ENCODE results near the gene PITX1.
A peak's percentile ranks its signal among the peaks of the same experiment; 100 is the strongest.

The PITX1 gene

DNA sequence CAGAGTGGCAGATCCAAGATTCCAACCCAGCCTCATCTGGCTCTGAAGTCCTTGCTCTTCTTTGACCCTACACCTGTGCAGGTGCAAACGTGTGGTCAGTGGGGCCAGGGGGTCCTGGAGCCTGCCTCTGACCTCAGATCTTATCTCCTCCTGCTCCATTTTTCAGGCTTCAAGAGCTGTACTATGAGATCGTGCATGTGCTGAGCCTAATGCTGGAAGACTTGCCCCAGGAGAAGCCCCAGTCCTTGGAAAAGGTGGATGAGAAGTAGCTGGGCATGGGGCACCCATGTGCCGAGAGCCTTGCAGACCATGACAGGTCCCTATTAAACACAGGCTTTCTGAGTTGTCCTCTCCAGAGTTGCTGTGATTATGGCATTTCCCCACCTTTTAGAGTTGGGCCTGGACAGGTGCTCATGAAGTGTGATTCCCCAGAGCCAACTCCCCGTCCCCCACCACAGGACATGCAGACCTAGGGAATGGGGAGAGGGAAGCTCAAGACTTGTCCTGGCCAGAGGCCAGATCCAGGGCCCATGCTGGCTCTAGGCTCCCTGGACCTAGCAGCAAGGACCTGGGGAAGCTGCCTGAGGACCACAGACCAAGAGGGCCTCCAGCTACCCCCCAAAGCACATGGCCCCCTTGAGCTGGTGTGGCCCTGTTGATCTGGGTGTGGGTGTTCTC is 22.5 kb downstream of the PITX1 start:
- no peak overlapping the region for H3K27ac ChIP-seq
- TF ChIP-seq, protein P1, sequence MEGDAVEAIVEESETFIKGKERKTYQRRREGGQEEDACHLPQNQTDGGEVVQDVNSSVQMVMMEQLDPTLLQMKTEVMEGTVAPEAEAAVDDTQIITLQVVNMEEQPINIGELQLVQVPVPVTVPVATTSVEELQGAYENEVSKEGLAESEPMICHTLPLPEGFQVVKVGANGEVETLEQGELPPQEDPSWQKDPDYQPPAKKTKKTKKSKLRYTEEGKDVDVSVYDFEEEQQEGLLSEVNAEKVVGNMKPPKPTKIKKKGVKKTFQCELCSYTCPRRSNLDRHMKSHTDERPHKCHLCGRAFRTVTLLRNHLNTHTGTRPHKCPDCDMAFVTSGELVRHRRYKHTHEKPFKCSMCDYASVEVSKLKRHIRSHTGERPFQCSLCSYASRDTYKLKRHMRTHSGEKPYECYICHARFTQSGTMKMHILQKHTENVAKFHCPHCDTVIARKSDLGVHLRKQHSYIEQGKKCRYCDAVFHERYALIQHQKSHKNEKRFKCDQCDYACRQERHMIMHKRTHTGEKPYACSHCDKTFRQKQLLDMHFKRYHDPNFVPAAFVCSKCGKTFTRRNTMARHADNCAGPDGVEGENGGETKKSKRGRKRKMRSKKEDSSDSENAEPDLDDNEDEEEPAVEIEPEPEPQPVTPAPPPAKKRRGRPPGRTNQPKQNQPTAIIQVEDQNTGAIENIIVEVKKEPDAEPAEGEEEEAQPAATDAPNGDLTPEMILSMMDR (IDR thresholded peaks at IDR 0.05): no peak; the same call in 1 of the 2 replicates
- TF ChIP-seq ZFX (IDR thresholded peaks at IDR 0.05; ENCODE audit: borderline replicate concordance): no peak

DNA sequence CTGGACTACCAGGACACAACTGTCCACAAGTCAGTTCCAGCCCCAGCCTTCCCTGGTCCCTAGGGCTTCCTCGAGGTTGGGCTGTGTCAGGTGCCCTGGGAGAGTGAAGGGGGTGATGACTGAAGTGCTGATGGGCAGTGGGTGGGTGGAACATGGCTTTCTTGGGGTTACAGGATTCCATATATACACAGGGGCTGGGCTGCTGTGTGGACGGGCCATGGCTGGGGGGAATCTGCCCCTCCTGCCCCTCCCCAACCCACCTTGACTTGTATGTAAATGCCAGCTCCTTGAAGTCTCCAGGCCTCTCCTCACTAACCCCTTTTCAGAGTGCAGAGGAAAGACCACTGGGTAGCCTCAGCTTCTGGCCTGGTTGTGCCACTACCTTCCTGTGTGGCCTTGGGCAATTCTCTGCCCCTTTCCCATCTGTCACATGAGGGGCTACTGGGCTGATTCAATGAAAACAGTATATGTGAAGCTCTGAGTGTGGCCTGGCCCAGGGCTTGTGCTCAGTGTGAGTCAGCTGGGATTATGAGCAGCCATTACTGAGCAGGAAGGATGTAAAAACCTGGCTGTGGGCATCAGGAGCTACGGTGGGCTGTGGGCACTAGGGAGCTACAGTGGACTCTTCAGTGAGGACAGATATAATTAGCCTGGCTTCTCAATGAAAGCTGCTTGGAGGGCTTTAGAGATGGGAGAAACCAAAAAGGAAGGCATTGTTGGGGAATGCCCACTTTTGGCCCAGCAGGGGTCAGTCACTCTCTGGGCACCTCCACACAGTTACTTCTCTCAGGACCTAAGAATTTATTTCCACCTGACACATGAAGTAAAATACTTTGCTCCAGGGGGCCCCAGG is 23.3 kb downstream of the PITX1 start:
- no peak overlapping the region for H3K27ac ChIP-seq
- no peak for TF ChIP-seq ZFX (IDR thresholded peaks at IDR 0.05; ENCODE audit: borderline replicate concordance)
- TF ChIP-seq, protein P1 (IDR thresholded peaks at IDR 0.05): peak; percentile 16; the same call in 1 of the 2 replicates

DNA sequence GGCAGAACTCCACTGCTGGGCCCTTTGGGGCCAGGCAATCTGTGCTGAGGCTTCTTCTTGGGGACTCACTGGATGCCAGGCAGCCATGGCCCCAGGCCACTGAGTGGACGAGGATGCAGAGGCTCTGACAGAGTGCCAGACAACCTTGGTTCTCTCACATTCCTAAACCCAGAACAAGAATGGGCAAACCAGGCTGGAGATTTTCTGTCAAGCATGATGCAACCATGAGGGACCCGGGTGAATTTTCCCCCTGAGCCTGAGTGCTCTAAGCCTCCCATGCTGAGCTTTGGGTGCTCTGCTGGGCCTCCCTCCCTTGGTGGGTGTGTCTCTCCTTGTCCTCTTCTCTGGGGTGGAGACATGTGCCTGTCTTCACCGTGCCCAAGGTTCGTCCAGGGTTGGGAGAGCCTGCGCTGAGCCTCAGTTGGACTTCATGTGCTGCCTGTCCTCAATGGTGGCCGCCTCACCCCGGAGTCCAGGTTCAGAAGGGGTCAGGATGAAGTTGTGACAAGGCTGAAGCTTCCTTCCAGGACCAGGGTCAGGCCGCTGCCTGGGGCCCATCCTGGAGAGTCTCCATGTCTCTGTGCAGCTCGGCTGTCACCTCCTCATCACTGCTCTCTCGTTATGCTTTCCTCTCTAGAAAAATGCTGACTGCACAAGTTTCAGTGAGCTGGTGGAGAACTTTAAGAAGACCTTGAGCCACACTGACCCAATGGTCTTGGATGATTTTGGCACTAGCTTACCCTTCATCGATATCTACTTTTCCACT is 24.1 kb downstream of the PITX1 start:
- TF ChIP-seq ZFX (IDR thresholded peaks at IDR 0.05; ENCODE audit: borderline replicate concordance): no peak
- TF ChIP-seq, protein P1 (IDR thresholded peaks at IDR 0.05): no peak
- no peak overlapping the region for H3K27ac ChIP-seq

DNA sequence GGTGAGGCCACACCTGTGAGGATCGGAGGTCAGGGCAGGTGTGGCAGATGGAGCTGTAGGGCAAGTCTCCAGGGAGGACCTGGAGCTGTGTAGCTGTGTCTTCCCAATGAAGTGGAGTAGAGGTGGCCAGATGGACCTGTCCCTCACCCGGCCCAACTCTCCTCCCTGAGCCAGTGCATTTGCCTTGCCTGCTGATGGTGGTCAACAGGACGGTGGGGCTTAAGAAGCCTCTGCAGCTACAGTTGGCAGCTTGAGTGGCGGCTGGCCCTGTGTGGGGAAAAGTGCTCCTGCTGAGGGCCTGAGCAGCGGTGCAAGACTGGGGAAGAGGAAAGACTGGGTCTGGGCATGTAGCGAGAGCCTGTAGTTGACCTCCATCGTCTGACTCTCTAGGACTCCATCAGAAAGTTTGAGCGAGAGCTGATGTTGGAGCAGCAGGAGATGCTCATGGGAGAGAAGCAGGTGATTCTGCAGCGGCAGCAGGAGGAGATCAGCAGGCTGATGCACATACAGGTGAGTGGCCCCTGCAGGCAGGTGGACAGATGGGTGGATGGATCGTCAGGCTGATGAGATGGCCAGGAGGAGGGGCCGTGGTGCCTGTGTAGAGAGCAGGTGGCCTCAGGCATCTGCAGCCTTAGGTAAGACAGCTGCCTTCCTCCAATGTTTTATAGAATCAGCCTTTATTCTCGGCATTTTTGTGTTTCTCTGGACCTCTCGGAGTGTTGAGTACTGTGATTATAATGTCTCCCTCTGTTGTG is 24.9 kb downstream of the PITX1 start:
- TF ChIP-seq, protein P1 (IDR thresholded peaks at IDR 0.05): no peak
- TF ChIP-seq ZFX (IDR thresholded peaks at IDR 0.05; ENCODE audit: borderline replicate concordance): no peak
- no peak overlapping the region for H3K27ac ChIP-seq

DNA sequence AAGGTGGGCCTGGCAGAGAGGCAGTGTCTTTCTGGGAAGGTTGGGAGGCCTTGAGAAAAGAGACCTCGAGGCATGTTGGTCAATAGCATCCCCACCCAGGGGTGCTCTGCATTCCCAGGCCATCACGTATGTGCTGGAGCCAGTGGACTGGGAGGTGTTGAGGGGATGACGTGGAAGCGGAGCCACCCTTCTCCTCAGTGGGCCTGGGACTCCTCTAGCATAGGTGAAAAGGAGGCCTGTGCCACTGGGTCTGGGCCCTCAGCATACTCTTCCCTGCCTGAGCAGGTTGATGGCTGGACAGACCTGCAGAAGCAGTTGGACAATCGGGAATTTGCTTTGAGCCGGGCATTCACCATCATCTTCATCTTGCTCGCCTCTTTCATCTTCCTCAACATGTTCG is 25.5 kb downstream of the PITX1 start:
- TF ChIP-seq ZFX (IDR thresholded peaks at IDR 0.05; ENCODE audit: borderline replicate concordance): no peak
- TF ChIP-seq, protein P1 (IDR thresholded peaks at IDR 0.05): no peak
- no peak overlapping the region for H3K27ac ChIP-seq

DNA sequence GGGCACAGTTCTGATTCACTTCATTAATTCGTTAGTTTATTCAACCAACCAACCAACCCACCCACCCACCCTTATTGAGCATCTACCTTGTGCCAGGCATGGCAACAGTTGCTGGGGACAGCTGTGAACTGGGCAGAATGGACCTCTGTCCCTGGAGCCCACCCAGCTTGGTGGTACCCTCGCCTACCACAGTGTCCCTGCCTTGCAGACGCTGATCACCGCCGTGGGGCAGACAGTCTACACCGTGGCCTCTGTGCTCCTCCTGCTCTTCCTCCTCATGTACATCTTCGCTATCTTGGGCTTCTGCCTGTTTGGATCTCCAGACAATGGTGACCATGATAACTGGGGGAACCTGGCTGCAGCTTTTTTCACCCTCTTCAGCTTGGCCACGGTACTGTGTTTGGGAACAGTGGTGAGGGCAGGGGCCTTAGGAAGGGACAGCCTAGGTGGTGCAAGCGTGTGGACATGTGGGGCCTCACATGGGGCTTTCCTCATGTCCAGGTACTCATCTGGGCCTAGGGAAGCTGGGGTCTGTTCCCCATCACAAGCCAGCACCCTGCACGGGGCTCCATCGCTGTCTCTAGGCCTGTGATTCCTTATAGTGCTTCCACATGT is 26.2 kb downstream of the PITX1 start:
- TF ChIP-seq, protein P1 (IDR thresholded peaks at IDR 0.05): no peak
- TF ChIP-seq ZFX (IDR thresholded peaks at IDR 0.05; ENCODE audit: borderline replicate concordance): no peak
- no peak overlapping the region for H3K27ac ChIP-seq
